ENCODE results near the gene PRKRIP1.

DNA sequence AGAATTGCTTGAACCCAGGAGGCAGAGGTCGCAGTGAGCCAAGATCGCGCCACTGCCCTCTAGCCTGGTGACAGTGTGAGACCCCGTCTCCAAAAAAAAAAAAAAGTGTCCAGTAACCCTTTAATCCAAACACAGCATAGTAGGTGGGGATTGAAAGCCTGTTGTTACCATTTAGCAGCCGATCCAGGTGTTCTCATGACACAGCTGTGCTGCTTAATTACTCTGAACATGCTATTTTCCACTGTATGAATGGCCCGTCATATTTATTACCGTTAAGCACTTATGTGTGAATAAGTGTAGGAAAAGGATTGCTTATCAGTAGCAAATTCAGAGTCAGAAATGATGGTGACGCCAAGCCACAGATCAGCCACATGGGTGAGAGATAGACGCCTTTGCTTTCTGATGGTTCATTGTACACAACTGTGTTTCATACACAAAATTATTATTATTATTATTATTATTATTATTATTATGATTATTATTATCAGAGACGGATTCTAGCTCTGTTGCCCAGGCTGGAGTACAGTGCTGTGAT is 25.6 kb downstream of the PRKRIP1 start:
- TF ChIP-seq, protein P1, sequence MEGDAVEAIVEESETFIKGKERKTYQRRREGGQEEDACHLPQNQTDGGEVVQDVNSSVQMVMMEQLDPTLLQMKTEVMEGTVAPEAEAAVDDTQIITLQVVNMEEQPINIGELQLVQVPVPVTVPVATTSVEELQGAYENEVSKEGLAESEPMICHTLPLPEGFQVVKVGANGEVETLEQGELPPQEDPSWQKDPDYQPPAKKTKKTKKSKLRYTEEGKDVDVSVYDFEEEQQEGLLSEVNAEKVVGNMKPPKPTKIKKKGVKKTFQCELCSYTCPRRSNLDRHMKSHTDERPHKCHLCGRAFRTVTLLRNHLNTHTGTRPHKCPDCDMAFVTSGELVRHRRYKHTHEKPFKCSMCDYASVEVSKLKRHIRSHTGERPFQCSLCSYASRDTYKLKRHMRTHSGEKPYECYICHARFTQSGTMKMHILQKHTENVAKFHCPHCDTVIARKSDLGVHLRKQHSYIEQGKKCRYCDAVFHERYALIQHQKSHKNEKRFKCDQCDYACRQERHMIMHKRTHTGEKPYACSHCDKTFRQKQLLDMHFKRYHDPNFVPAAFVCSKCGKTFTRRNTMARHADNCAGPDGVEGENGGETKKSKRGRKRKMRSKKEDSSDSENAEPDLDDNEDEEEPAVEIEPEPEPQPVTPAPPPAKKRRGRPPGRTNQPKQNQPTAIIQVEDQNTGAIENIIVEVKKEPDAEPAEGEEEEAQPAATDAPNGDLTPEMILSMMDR (IDR thresholded peaks at IDR 0.05; ENCODE audit: low read depth, low read length), result no peak
- TF ChIP-seq EZH2phosphoT487 (IDR thresholded peaks at IDR 0.05; ENCODE audit: low read depth), result no peak
